GM21526 (cell line): Measurements from ENCODE around the gene MARCHF2.

Source experiments
- ATAC-seq: cut with Tn5 transposase; IDR thresholded peaks from one replicate; pipeline ENCODE4 v1.9.1; 2021; ENCODE audit warnings: moderate library complexity; ENCODE audit not compliant: unreplicated experiment, low FRiP score

The MARCHF2 gene

GRCh38 chr19:8451377-8451776 is 38.3 kb downstream of the MARCHF2 start:
- ATAC-seq, result no peak

GRCh38 chr19:8451885-8452284 is 38.8 kb downstream of the MARCHF2 start:
- no peak for ATAC-seq

DNA sequence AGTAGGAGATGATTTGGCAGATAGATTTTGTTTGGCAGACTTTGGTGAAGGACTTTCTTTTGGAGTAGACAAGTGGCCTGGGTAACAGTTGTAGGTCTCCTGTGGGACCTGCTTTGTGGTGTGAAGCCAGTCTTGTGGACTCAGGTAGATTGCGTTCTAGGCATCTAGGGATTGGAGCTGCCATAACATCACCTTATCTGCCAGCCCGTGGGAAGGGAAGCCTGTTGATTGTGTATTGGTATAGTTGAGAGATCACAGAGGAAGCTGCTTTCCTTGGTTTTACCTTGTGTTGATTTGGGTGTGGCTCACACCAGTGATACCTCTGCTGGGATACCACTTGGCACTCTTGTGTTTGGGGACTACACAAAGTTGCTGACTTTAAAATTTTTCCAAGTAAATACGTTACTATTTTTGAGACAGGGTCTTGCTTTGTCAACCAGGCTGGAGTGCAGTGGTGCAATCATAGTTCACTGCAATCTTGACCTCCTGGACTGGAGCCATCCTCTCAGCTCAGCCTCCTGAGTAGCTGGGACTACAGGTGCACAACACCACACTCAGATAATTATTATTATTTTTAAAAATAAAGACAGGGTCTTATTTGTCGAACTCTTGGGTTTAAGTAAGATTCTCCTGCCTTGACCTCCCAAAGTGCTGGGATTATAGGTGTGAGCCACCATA is 39.5 kb downstream of the MARCHF2 start:
- no peak for ATAC-seq

- ATAC-seq, result no peak
Measured at GRCh38 chr19:8453616-8454015, 40.5 kb downstream of the MARCHF2 start.

GRCh38 chr19:8454218-8454617 is 41.1 kb downstream of the MARCHF2 start:
- ATAC-seq, result no peak

DNA sequence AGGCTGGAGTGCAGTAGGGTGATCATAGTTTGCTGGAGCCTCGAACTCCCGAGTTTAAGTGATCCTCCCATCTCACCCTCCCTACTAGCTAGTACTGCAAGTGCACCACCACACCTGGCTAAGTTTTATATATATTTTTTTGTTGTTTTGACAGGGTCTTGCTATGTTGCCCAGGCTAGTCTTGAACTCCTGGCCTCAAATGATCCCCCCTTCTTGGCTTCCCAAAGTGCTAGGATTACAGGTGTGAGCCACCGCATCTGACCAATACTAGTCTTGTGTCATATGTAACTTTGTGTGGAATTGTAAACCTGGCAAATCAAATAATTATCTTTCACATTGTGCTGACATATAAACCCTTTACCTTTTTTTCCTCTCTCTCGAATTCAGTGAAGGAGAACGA is 41.9 kb downstream of the MARCHF2 start:
- ATAC-seq, result no peak

DNA sequence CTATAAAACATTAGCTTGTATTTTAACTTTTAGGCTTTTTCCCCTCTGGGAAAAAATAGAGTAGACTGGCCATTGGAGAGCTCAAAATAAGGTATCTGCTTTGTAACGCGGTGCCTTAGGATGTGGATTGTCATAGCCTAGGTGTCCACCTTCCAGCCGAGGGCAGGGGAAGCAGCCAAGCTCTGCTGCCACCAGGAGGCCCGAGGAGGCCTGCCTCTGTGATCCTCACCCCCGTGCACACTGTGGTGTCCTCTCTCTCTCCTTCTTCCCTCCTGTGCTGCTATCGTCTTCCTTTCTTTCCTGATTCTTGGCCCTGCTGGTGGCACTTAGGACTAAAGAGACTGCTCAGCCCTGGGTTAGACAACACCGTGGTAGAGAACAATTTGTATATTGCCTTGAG is 43.0 kb downstream of the MARCHF2 start:
- ATAC-seq, result no peak

- ATAC-seq, result no peak
Measured at GRCh38 chr19:8457209-8457608, 44.1 kb downstream of the MARCHF2 start.

GRCh38 chr19:8457827-8458226 is 44.7 kb downstream of the MARCHF2 start:
- ATAC-seq, result no peak

DNA sequence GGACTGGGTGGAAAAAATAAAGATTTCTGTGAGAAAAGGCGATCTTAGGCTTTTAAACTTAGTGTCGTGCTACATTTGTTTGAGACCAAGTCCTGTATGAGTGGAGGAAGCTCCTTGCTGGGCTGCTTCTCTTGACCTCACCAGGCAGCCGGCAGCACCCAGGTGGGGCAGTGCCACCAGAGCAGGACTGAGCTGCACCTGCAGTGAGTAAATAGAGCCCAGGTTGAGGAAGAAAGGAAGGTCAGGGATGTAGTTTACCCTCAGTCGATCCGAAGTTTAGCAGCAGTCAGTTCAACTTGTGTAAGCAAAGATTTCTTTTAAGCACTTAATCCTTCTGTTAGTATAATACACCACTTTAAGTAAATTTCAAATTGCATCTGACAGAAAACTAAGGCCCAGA is 45.3 kb downstream of the MARCHF2 start:
- no peak for ATAC-seq

DNA sequence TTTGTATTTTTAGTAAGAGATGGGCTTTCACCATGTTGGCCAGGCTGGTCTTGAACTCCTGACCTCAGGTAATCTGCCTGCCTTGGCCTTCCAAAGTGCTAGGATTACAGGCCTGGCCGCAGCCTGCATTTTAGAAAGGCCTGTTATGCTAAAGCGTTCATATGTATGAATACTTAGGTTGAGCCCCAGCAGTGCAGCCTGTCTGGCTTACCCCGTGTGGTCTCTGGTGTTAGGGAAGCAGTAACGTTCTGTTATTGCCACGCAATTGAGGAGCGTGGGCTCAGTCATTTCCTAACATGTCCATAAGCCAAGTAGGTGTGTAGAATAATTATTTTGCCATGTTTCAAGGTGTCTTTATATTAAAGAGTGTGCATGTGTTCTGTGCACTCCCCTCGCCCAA is 46.0 kb downstream of the MARCHF2 start:
- no peak for ATAC-seq

GRCh38 chr19:8459520-8460270 is 46.6 kb downstream of the MARCHF2 start:
- no peak for ATAC-seq

GRCh38 chr19:8460516-8461298 is 47.6 kb downstream of the MARCHF2 start:
- no peak for ATAC-seq

- no peak for ATAC-seq
Measured at GRCh38 chr19:8461376-8461775, 48.3 kb downstream of the MARCHF2 start.

DNA sequence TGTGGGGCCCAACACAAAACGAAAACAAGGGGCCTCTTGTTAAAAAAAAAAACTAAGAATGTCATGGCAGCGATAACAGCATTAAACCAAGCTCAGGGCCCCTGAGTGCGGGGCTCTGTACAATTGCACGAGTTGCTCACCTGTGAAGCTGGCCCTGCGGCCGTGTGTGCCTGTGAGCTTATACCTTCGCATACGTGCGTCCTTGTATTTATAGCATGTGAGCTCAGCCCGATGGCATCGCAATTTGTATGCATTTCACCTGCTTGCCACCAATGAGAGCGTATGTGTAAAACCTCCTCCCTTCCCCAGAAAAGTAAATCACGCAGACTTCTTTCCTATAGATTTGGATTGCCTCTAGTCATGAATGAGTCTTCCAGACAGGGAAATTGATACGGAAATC is 48.8 kb downstream of the MARCHF2 start:
- ATAC-seq, result no peak

GRCh38 chr19:8462571-8462970 is 49.5 kb downstream of the MARCHF2 start:
- ATAC-seq, result no peak

GRCh38 chr19:8463365-8463764 is 50.3 kb downstream of the MARCHF2 start:
- ATAC-seq, result no peak

DNA sequence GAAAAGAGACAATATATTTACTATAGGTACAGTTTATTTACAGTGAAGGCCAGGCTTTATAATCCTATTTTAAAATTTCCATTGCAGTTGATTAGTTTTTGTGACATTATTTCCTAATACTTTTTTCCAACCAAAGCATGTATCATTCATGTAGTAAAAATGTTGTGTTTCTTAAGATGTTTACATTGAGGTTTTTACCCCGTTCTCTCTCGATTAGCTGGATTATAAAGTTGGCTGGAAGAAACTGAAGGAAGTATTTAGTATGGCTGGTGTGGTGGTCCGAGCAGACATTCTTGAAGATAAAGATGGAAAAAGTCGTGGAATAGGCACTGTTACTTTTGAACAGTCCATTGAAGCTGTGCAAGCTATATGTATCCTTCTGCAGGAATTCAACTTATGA is 52.9 kb downstream of the MARCHF2 start:
- ATAC-seq, result no peak

DNA sequence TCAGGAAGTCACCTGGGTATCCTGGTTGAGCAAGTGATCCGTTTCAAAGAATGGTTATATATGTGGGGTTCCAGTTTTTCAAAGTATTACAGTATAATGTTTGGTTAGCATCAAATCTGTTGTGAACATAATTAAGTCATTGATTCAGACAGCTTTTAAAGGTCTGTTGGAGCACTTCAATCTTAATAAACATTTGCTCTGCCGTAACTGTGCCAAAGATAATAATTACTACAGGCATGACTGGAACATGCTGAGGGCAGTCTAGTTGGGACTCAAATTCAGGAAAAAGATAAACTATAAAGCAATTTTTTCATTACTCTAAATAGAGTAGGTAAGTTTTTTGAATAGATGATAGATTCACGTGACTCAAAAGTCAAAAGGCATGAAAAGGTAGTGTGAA is 55.0 kb downstream of the MARCHF2 start:
- ATAC-seq, result no peak

GRCh38 chr19:8468761-8469373 is 55.8 kb downstream of the MARCHF2 start:
- ATAC-seq, result no peak
